Upper lobe of right lung (tissue), 1 donor: ENCODE data around the gene TBL1X. TPM values are rescaled to one million over a fixed set of nuclear protein-coding genes. Genes with fewer than 3 reads are reported as not detected.

Source experiments
- ATAC-seq: fragments of 200-7000 bp; cut with Tn5 transposase; one replicate; pipeline ENCODE4 v1.9.1; 2020; ENCODE audit warnings: mild to moderate bottlenecking, moderate library complexity
- DNase-seq: peaks from one replicate; pipeline ENCODE4 v3.0.0-alpha.2; 2020
- H3K27ac ChIP-seq: fragments of 200-600 bp; one replicate; pipeline ENCODE4 v1.8.0; 2022
- H3K27me3 ChIP-seq: fragments of 200-600 bp; one replicate; pipeline ENCODE4 v1.8.0; 2022; ENCODE audit warnings: mild to moderate bottlenecking
- H3K36me3 ChIP-seq: fragments of 200-600 bp; one replicate; pipeline ENCODE4 v1.8.0; 2022
- H3K4me1 ChIP-seq: fragments of 200-600 bp; one replicate; pipeline ENCODE4 v1.8.0; 2022
- H3K4me3 ChIP-seq: fragments of 200-600 bp; one replicate; pipeline ENCODE4 v1.8.0; 2022; ENCODE audit warnings: mild to moderate bottlenecking
- H3K9me3 ChIP-seq: fragments of 200-600 bp; one replicate; pipeline ENCODE4 v1.8.0; 2022
- intact Hi-C: fragments of 100-400 bp; cut with DNase I; formaldehyde crosslinking; loops from one replicate; pipeline ENCODE4 v1.11.0; 2022
- total RNA-seq: library from RNA; stranded (reverse); fragmentation: NEBNext Ultra II Directional; extraction: Animal tissue kit (Norgen Biotek cat#: 25700); gene quantifications from one replicate; pipeline ENCODE4 v1.2.1, GENCODE V29; 2021
- TF ChIP-seq, protein P1 (sequence below): fragments of 200-600 bp; IDR thresholded peaks from one replicate; pipeline ENCODE4 v1.8.0; 2022; ENCODE audit warnings: antibody characterized with exemption
- donor health status: DM: no; HTN: yes; CAD: no; lungs with severe emphysema.

Gene TBL1X
- total RNA-seq, 1 donor from 2014 or later = 18.4 TPM

DNA sequence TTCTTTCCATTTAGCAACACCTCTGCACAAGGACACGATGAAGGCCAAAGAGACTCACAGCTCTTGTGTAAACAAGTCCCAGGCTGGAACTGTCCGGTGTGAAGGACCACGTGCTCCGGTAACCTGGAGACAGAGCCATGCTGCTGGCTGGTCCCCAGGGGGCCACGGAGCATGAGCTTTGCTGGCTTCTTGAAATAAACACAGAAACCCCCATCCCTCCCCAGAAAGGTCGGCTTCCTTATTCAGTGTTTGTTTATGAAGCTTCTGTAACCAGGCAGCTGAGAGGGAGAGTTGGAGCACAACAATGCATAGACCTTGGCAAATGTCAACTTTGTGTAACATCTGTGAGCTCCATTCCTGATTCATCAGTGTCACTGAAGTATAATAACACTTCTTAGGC lies 191.4 kb downstream of the TBL1X start:
- intact Hi-C loops = no loop called here
- no peak overlapping the region for H3K4me3 ChIP-seq
- no peaks in the 10 kb centered on the region for H3K27me3 ChIP-seq
- no peaks in the 10 kb centered on the region for H3K9me3 ChIP-seq
- ATAC-seq = no peak
- no peak overlapping the region for H3K27ac ChIP-seq
- H3K36me3 ChIP-seq = no peaks in the 10 kb centered on the region
- TF ChIP-seq, protein P1, sequence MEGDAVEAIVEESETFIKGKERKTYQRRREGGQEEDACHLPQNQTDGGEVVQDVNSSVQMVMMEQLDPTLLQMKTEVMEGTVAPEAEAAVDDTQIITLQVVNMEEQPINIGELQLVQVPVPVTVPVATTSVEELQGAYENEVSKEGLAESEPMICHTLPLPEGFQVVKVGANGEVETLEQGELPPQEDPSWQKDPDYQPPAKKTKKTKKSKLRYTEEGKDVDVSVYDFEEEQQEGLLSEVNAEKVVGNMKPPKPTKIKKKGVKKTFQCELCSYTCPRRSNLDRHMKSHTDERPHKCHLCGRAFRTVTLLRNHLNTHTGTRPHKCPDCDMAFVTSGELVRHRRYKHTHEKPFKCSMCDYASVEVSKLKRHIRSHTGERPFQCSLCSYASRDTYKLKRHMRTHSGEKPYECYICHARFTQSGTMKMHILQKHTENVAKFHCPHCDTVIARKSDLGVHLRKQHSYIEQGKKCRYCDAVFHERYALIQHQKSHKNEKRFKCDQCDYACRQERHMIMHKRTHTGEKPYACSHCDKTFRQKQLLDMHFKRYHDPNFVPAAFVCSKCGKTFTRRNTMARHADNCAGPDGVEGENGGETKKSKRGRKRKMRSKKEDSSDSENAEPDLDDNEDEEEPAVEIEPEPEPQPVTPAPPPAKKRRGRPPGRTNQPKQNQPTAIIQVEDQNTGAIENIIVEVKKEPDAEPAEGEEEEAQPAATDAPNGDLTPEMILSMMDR = no peak
- no peak for DNase-seq
- no peaks in the 10 kb centered on the region for H3K4me1 ChIP-seq

DNA sequence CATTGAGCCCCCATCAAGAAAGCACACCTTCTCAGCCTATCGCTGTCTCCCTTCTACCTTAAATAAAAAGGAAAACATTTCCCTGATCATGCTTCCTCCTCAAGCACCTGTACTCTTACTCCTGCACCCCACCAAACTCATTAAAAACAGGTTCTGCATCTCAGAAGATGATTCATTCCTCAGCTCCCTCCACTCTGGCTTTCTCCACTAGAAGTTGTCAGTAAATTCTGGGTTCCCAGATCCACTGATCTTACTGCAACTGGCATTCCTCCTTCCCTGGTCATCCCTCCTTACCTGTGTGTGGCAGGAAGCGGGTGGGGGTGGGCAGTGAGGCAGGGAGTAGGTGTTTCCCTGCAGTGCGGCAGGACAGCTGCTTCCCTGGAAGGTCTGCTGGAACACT lies 192.0 kb downstream of the TBL1X start:
- intact Hi-C loops = no loop called here
- Histone ChIP-seq H3K4me1 (no peaks in the 10 kb centered on the region), H3K4me3 (no peak overlapping the region), H3K36me3 (no peaks in the 10 kb centered on the region), H3K27me3 (no peaks in the 10 kb centered on the region), H3K9me3 (no peaks in the 10 kb centered on the region), H3K27ac (no peak overlapping the region)
- DNase-seq (no peak), ATAC-seq (no peak)
- TF ChIP-seq, protein P1 = no peak

DNA sequence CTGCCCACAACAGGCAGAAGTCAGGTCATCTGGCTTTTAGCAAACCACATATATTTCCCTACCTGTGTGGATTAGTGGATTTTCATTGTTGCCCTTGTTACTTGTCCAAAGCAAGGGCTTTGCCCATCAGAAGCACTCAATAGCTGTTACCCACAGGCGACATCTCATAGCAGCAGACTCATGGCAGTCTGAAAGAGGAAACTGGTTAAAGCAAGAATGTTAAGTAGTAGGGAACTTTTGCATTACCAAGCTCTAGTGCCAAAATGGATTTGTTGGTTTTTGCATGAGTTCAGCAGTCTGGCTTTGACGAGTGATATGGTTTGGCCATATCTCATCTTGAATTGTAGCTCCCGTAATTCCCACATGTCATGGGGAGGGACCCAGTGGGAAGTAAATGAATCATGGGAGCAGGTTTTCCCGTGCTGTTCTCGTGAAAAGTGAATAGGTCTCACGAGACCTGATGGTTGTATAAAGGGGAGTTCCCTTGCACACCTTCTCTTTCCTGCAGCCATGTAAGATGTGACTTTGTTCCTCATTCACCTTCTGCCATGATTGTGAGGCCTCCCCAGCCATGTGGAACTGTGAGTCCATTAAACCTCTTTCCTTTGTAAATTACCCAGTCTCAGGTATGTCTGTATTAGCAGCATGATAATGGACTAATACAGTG lies 192.9 kb downstream of the TBL1X start:
- H3K4me3 ChIP-seq = no peak overlapping the region
- DNase-seq (no peak), ATAC-seq (no peak)
- no peaks in the 10 kb centered on the region for H3K9me3 ChIP-seq
- no peaks in the 10 kb centered on the region for H3K27me3 ChIP-seq
- TF ChIP-seq, protein P1 = no peak
- H3K4me1 ChIP-seq = no peaks in the 10 kb centered on the region
- intact Hi-C loops = no loop called here
- no peaks in the 10 kb centered on the region for H3K36me3 ChIP-seq
- H3K27ac ChIP-seq = no peak overlapping the region

DNA sequence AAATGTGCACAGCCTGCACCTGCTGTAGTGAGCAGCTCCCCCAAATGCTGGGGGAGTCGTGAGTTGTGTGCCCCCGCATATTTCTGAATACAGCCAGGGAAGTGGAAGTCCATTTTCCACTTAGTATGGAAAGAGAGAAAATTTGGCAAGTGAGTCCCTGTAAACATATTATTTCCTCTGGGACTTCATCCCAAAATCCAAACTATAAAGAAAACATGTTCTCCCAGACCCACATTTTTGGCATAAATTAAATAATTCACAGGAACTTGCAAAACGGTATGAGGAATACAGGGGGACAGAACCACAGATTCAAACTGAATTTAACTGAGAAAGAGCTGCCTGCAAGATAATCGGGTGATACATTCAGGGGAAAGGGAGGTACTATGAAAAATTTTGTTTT lies 193.6 kb downstream of the TBL1X start:
- intact Hi-C loops = no loop called here

DNA sequence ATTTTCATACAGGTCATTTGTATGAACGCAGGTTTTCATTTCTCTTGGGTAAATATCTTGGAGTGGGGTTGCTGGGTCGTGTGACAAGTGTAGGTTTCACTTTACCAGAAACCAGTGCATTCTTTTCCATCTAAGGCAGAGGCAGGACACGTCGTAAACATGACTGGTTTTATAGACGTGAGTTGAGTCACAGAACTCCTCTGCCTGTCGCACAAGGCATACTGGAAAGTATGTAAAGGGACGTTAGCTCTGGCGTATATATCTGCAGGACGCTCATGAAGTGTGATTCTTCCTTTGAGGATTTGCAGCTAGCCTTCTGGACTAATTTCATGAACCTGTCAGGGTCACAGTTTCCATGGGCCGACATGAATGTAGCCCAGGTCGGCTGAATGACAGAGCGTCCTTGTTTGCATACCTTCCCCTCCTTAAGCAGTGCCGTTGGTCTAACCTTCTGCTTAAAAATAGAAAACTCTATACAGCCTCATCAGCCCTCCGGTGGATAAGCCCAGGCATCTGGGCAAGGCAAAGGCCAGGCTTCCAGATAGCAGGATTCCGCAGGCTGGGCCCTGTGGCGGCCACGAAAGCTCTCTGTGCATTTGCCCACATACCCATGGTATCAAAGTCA lies 194.8 kb downstream of the TBL1X start:
- no peak overlapping the region for H3K4me3 ChIP-seq
- no peaks in the 10 kb centered on the region for H3K9me3 ChIP-seq
- intact Hi-C loops = no loop called here
- ATAC-seq (no peak), DNase-seq (no peak)
- H3K4me1 ChIP-seq = no peaks in the 10 kb centered on the region
- H3K27ac ChIP-seq = no peak overlapping the region
- no peaks in the 10 kb centered on the region for H3K27me3 ChIP-seq
- no peaks in the 10 kb centered on the region for H3K36me3 ChIP-seq
- TF ChIP-seq, protein P1 = no peak

More for the DNA sequence above, 193.6 kb downstream of the TBL1X start:
- H3K4me3 ChIP-seq = no peak overlapping the region
- no peak for ATAC-seq
- no peaks in the 10 kb centered on the region for H3K9me3 ChIP-seq
- H3K27ac ChIP-seq = no peak overlapping the region
- H3K36me3 ChIP-seq = no peaks in the 10 kb centered on the region
- H3K27me3 ChIP-seq = no peaks in the 10 kb centered on the region
- TF ChIP-seq, protein P1 = no peak
- DNase-seq = no peak
- H3K4me1 ChIP-seq = no peaks in the 10 kb centered on the region
